K562 (cell line): ENCODE results near the gene VPS13D. TPM values are rescaled to one million over a fixed set of nuclear protein-coding genes. Genes with fewer than 3 reads are reported as not detected.

Experiments
- ATAC-seq: fragments of 200-7000 bp; cut with Tn5 transposase; 3 replicates; pipeline ENCODE4 v1.9.1; 2020; ENCODE audit warnings: moderate library complexity
- BruUV-seq: library from RNA; stranded (reverse); fragments of 400-500 nt; replicated peaks from 2 replicates; lab custom pipeline; 2021; lab: Mats Ljungman, UMichigan
- CTCF ChIA-PET: fragments of 300-600 bp; formaldehyde crosslinking; extraction: SDS; loops from one replicate; lab custom pipeline; 2021; ENCODE audit warnings: low intra/inter-chr PET ratio; lab: Yijun Ruan, JAX
- POLR2A ChIA-PET: fragments of 300-600, 350-650 bp; sonication (Branson Sonifier 250); formaldehyde crosslinking; extraction: SDS; loops from one replicate; lab custom pipeline; 2021; ENCODE audit warnings: antibody characterized with exemption, inconsistent platforms; lab: Yijun Ruan, JAX
- DNase-seq, 4 experiments: peaks; one replicate each; pipeline versions ENCODE4 v3.0.0 to v3.0.0-alpha.2; 2011 to 2018; ENCODE audit warnings: low spot score in 3 of 4, mixed read lengths in 3 of 4; ENCODE audit errors: extremely low read depth in 1 of 4
- FAIRE-seq: peaks from 2 replicates; lab custom pipeline; 2011; peaks lifted over from hg19 to GRCh38; lab: Jason Lieb, UNC
- H2AFZ ChIP-seq: 2 replicates; pipeline ENCODE4 v1.6.0; 2011; ENCODE audit warnings: low read depth, low read length, control low read depth, inconsistent platforms
- H3K27ac ChIP-seq: fragments of 200-600 bp; 3 replicates; pipeline ENCODE4 v1.8.0; 2011; ENCODE audit warnings: low read depth, mild to moderate bottlenecking, control low read depth, inconsistent platforms, low read length, moderate library complexity, mixed read lengths; ENCODE audit errors: extremely low read depth
- H3K27me3 ChIP-seq, 2 experiments: fragments of 300-600 bp in 1 of 2; 2 replicates in 1 of 2; 3 replicates in 1 of 2; pipeline versions ENCODE4 v1.6.0 to v1.8.0; 2011; ENCODE audit warnings: inconsistent platforms in 2 of 2, low read length in 2 of 2, mild to moderate bottlenecking in 1 of 2, mixed read lengths in 1 of 2, moderate library complexity in 1 of 2; ENCODE audit not compliant: control insufficient read depth in 2 of 2, insufficient read depth in 2 of 2
- H3K36me3 ChIP-seq: fragments of 300-600 bp; 3 replicates; pipeline ENCODE4 v1.8.0; 2011; ENCODE audit warnings: mild to moderate bottlenecking, low read length, inconsistent platforms; ENCODE audit not compliant: control insufficient read depth, insufficient read depth
- H3K4me1 ChIP-seq, 2 experiments: fragments of 200-600 bp in 1 of 2; replicated peaks in 1 of 2; 2 replicates in 1 of 2; 3 replicates in 1 of 2; pipeline versions ENCODE4 v1.5.1 to v1.8.0; 2011; ENCODE audit warnings: inconsistent platforms in 2 of 2, low read length in 2 of 2, mild to moderate bottlenecking in 1 of 2, mixed read lengths in 1 of 2, moderate library complexity in 1 of 2; ENCODE audit not compliant: control insufficient read depth in 2 of 2, insufficient read depth in 2 of 2
- H3K4me2 ChIP-seq: 2 replicates; pipeline ENCODE4 v1.6.1; 2011; ENCODE audit warnings: low read length, control low read depth, inconsistent platforms, mixed read lengths; ENCODE audit not compliant: insufficient read depth
- H3K4me3 ChIP-seq: fragments of 200-600 bp; sonication (generic), shearing (Covaris generic); 2 replicates; pipeline ENCODE4 v1.5.1; 2016; ENCODE audit warnings: control low read depth, inconsistent platforms
- H3K79me2 ChIP-seq: fragments of 200-600 bp; 3 replicates; pipeline ENCODE4 v1.8.0; 2011; ENCODE audit warnings: low read length, inconsistent platforms; ENCODE audit not compliant: control insufficient read depth, insufficient read depth
- H3K9ac ChIP-seq, 2 experiments: 2 replicates each; pipeline versions ENCODE4 v1.6.0 to v1.6.1; 2011; ENCODE audit warnings: low read depth in 2 of 2, low read length in 2 of 2, control low read depth in 1 of 2, inconsistent platforms in 1 of 2, mild to moderate bottlenecking in 1 of 2, mixed read lengths in 1 of 2; ENCODE audit not compliant: insufficient read depth in 1 of 2
- H3K9me1 ChIP-seq: one replicate; pipeline ENCODE4 v1.6.0; 2011; ENCODE audit warnings: inconsistent platforms, mild to moderate bottlenecking, low read length, moderate library complexity; ENCODE audit not compliant: control insufficient read depth, insufficient read depth
- H3K9me3 ChIP-seq: replicated peaks from 2 replicates; pipeline ENCODE4 v1.5.1; 2011; ENCODE audit warnings: low read depth, low read length, inconsistent platforms; ENCODE audit not compliant: control insufficient read depth, insufficient read depth
- H4K20me1 ChIP-seq: replicated peaks from 2 replicates; pipeline ENCODE4 v1.6.1; 2011; ENCODE audit warnings: low read length, inconsistent platforms, mixed read lengths; ENCODE audit not compliant: control insufficient read depth, insufficient read depth
- CBX3 ChIP-seq, 2 experiments: IDR thresholded peaks; 1 replicate in 1 of 2; 2 replicates in 1 of 2; pipeline ENCODE4 v1.6.1; 2012; ENCODE audit warnings: inconsistent platforms in 2 of 2, low read length in 2 of 2, borderline replicate concordance in 1 of 2, control low read depth in 1 of 2
- CBX8 ChIP-seq: fragments of 200-600 bp; sonication (generic); IDR thresholded peaks from 2 replicates; pipeline ENCODE4 v1.6.1; 2012; ENCODE audit warnings: borderline replicate concordance, mixed run types, low read depth, mild to moderate bottlenecking, moderate library complexity, mixed read lengths, low read length, control low read depth, inconsistent platforms; ENCODE audit not compliant: poor library complexity, severe bottlenecking; ENCODE audit errors: extremely low read depth
- ELF2 ChIP-seq: fragments of 250-450 bp; sonication (Bioruptor Pico); IDR thresholded peaks from 2 replicates; pipeline ENCODE4 v1.5.0; 2021; ENCODE audit warnings: mild to moderate bottlenecking
- ELF4 ChIP-seq: fragments of 450-650 bp; formaldehyde crosslinking; IDR thresholded peaks from 2 replicates; pipeline ENCODE4 v1.4.0; 2022; ENCODE audit warnings: missing genetic modification characterization
- EP300 ChIP-seq: IDR thresholded peaks from 2 replicates; pipeline ENCODE4 v1.6.1; 2012; ENCODE audit warnings: low read length, improper control_type of control experiment
- FOXA1 ChIP-seq: fragments of 450-650 bp; IDR thresholded peaks from 2 replicates; pipeline ENCODE4 v1.6.1; 2016; ENCODE audit warnings: mild to moderate bottlenecking, borderline replicate concordance
- FOXK1 ChIP-seq: sonication (generic); formaldehyde crosslinking; IDR thresholded peaks from 2 replicates; pipeline ENCODE4 v1.8.0; 2022; ENCODE audit warnings: missing genetic modification reagents, mild to moderate bottlenecking, borderline replicate concordance
- GATAD2A ChIP-seq: fragments of 450-650 bp; IDR thresholded peaks from 2 replicates; pipeline ENCODE4 v1.6.1; 2017
- HDGF ChIP-seq: fragments of 450-650 bp; IDR thresholded peaks from 2 replicates; pipeline ENCODE4 v1.6.1; 2016
- IFI16 ChIP-seq: fragments of 250-450 bp; sonication (Bioruptor Pico); IDR thresholded peaks from 2 replicates; pipeline ENCODE4 v2.1.2; 2022; ENCODE audit warnings: mild to moderate bottlenecking, inconsistent platforms
- MEIS2 ChIP-seq: fragments of 450-650 bp; IDR thresholded peaks from 2 replicates; pipeline ENCODE4 v1.6.1; 2014; ENCODE audit warnings: mild to moderate bottlenecking; ENCODE audit not compliant: partially characterized antibody
- OTX1 ChIP-seq: fragments of 450-650 bp; formaldehyde crosslinking; IDR thresholded peaks from 2 replicates; pipeline ENCODE4 v1.4.0; 2022; ENCODE audit warnings: mild to moderate bottlenecking
- RB1 ChIP-seq: fragments of 450-650 bp; IDR thresholded peaks from 2 replicates; pipeline ENCODE4 v1.6.1; 2017; ENCODE audit warnings: low read depth, mild to moderate bottlenecking
- RBFOX2 ChIP-seq: fragments of 200-400 bp; formaldehyde crosslinking; IDR thresholded peaks from 2 replicates; pipeline ENCODE4 v1.6.1; 2017; ENCODE audit warnings: low read depth, mild to moderate bottlenecking, low read length, moderate library complexity
- RBM25 ChIP-seq: fragments of 200-400 bp; formaldehyde crosslinking; IDR thresholded peaks from 2 replicates; pipeline ENCODE4 v1.6.1; 2018; ENCODE audit warnings: low read length, low read depth, moderate library complexity; ENCODE audit not compliant: severe bottlenecking
- YBX1 ChIP-seq: fragments of 450-650 bp; IDR thresholded peaks from 2 replicates; pipeline ENCODE4 v1.7.1; 2016; ENCODE audit warnings: mild to moderate bottlenecking
- ZNF12 ChIP-seq: sonication (generic); formaldehyde crosslinking; IDR thresholded peaks from 2 replicates; pipeline ENCODE4 v1.4.0; 2020; ENCODE audit warnings: mild to moderate bottlenecking, missing genetic modification reagents
- ZNF3 ChIP-seq: fragments of 250-450 bp; sonication (Bioruptor Pico); IDR thresholded peaks from 2 replicates; pipeline ENCODE4 v1.5.0; 2021; ENCODE audit warnings: mild to moderate bottlenecking, moderate library complexity
- ZNF717 ChIP-seq: fragments of 250-450 bp; sonication (Bioruptor Pico); IDR thresholded peaks from 2 replicates; pipeline ENCODE4 v1.5.0; 2021
- WGBS: fragments of 100-300 bp; shearing (Covaris generic); methylation state at CpG from one replicate; pipeline ENCODE4 v1.1.6; 2016; ENCODE audit warnings: low coverage, mixed read lengths; ENCODE audit not compliant: insufficient coverage; ENCODE audit errors: missing lambda C conversion rate; 5-methylcytosine and 5-hydroxymethylcytosine counted together
- in situ Hi-C: fragments of 300-500 bp; cut with MboI; formaldehyde crosslinking; loops from 4 replicates; pipeline ENCODE4 v1.15.0; 2018; ENCODE audit warnings: inconsistent platforms, mixed read lengths
- intact Hi-C: fragments of 100-400 bp; cut with micrococcal nuclease; formaldehyde crosslinking; loops from 2 replicates; pipeline ENCODE4 v1.14.2; 2022
- polyA plus RNA-seq, 8 experiments: library from polyadenylated mRNA; depleted of rRNA in 4 of 8; stranded (reverse) in 5 of 8; unstranded in 3 of 8; fragments of >200 nt; fragmentation: Nextera tagmentation in 2 of 8; fragmentation: Illumina TruSeq in 1 of 8; extraction: Ambion mirVana in 2 of 8; extraction: Trizol in 1 of 8; gene quantifications; 2 replicates each; pipeline versions ENCODE4 v1.2.1 to v1.2.3, GENCODE V29; 2011 to 2014; ENCODE audit warnings: inconsistent platforms in 1 of 8, missing spikeins in 1 of 8
- total RNA-seq, 7 experiments: library from RNA; depleted of rRNA in 6 of 7; stranded (reverse); fragments of >200 nt in 6 of 7; fragmentation: Illumina TruSeq in 2 of 7; extraction: Trizol in 2 of 7; gene quantifications; 2 replicates each; pipeline versions ENCODE4 v1.2.1 to v1.2.3, GENCODE V29; 2011 to 2021; ENCODE audit warnings: low replicate concordance in 1 of 7
- TF ChIP-seq, protein P1 (sequence below): fragments of 250-450 bp; sonication (Bioruptor Pico); IDR thresholded peaks from 2 replicates; pipeline ENCODE4 v1.8.0; 2021; ENCODE audit warnings: moderate library complexity, mild to moderate bottlenecking, inconsistent platforms

VPS13D gene
- total and polyA plus RNA-seq, 9 of the 15 experiments (the other 6 are each of a cell fraction or from before 2014, with no cell fraction given): 6.1 to 51.5 (median 38.5) TPM

DNA sequence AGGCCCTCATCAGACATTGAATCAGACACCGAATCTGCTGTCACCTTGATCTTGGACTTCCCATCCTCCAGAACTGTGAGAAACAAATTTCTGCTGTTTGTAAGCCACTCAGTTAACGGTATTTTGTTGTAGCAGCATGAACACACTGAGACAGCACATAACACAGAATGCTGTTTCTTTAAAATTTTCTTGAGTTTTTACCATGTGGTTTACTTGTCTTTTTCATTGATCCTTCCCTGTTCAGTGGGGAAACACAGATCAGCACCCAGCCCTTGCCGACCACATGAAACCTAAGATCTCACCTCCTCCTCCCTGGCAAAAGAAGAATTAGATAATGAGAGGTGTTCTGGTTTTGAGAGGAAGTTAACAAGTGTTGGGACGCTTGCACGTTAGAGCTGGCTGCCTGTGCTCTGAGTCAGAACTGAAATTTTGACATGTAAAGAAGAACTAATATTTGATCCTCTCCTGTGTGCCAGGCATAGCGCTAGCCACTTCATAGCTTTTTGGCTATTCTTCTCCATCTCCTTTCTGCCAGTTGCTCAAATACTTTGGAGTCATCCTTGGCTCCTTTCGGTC, 208.6 kb downstream of the VPS13D start:
- BruUV-seq: no TSS peak
- ChIA-PET CTCF (no interaction called here), POLR2A (interaction anchor here (0.6 to 1.5 kb wide), 6 partner anchors 9 to 160 kb away, joined by 3 to 5 read pairs (median 4); no protein-coding TSS in a partner anchor)
- Histone ChIP-seq H3K9ac (no peak overlapping the region), H3K27ac (peak overlapping the region; percentile 81), H2AFZ (no peak overlapping the region), H3K4me2 (no peak overlapping the region), H3K4me3 (no peak overlapping the region), H4K20me1 (no peaks in the 10 kb centered on the region), H3K27me3 (no peaks in the 10 kb centered on the region), H3K9me3 (peaks cover 10% of the 10 kb centered on the region), H3K9me1 (no peaks in the 10 kb centered on the region), H3K36me3 (peaks cover 60% of the 10 kb centered on the region), H3K4me1 (peaks cover 26 to 79% of the 10 kb centered on the region in 2 experiments), H3K79me2 (peaks cover 32% of the 10 kb centered on the region)
- 68% methylated on average over 7 of the region's 7 CpGs for WGBS
- intact Hi-C loops (no loop called here), in situ Hi-C loops (no loop called here)
- no peak for FAIRE-seq
- ATAC-seq: no peak
- no peak for DNase-seq
- peak; percentile 19 for TF ChIP-seq RBM25
- peak; percentile 99 for TF ChIP-seq ZNF12 (CRISPR knock-in tag)
- no peak for TF ChIP-seq FOXA1
- TF ChIP-seq FOXK1 (CRISPR knock-in tag): no peak
- no peak for TF ChIP-seq CBX8
- TF ChIP-seq RB1: no peak
- TF ChIP-seq CBX3 (IDR thresholded peaks at IDR 0.05; ENCODE audit: borderline replicate concordance in 1 of 2, low read length in 2 of 2): peak in 1 of 2 experiments; percentile 83; a peak in 1 of 3 replicates
- TF ChIP-seq GATAD2A: 0 out of 2 replicates have a peak, but pooled peaks have one; percentile 27
- no peak for TF ChIP-seq ZNF717 (CRISPR knock-in tag)
- TF ChIP-seq IFI16: no peak
- TF ChIP-seq EP300: no peak
- TF ChIP-seq ZNF3 (CRISPR knock-in tag): peak; percentile 87
- TF ChIP-seq ELF4 (CRISPR knock-in tag): no peak
- no peak for TF ChIP-seq OTX1 (CRISPR knock-in tag)
- no peak for TF ChIP-seq MEIS2
- no peak for TF ChIP-seq RBFOX2
- no peak for TF ChIP-seq HDGF
- TF ChIP-seq, protein P1, sequence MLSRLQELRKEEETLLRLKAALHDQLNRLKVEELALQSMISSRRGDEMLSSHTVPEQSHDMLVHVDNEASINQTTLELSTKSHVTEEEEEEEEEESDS (CRISPR knock-in tag): no peak
- no peak for TF ChIP-seq YBX1
- TF ChIP-seq ELF2 (CRISPR knock-in tag): no peak
